Chondrocyte (in vitro differentiated cells): ENCODE results near the gene KLHDC7A. TPM values are rescaled to one million over a fixed set of nuclear protein-coding genes. Genes with fewer than 3 reads are reported as not detected.

Experiments used
- DNase-seq: peaks from one replicate; pipeline ENCODE4 v3.0.0; 2021; ENCODE audit warnings: mixed read lengths, low spot score
- H3K27ac Mint-ChIP-seq: one replicate; pipeline ENCODE4 v1.8.0; 2021; ENCODE audit warnings: mild to moderate bottlenecking, moderate library complexity, mixed read lengths; ENCODE audit not compliant: unreplicated experiment
- H3K27me3 Mint-ChIP-seq: 2 replicates; pipeline ENCODE4 v1.8.0; 2021; ENCODE audit warnings: low read depth, mixed read lengths
- H3K36me3 Mint-ChIP-seq: 2 replicates; pipeline ENCODE4 v1.8.0; 2021; ENCODE audit warnings: low read depth, mixed read lengths
- H3K4me1 Mint-ChIP-seq: 2 replicates; pipeline ENCODE4 v1.8.0; 2021; ENCODE audit warnings: low read depth, mild to moderate bottlenecking, mixed read lengths
- H3K4me3 Mint-ChIP-seq: one replicate; pipeline ENCODE4 v1.8.0; 2021; ENCODE audit warnings: mild to moderate bottlenecking, moderate library complexity, mixed read lengths; ENCODE audit not compliant: unreplicated experiment
- H3K9me3 Mint-ChIP-seq: 2 replicates; pipeline ENCODE4 v1.8.0; 2021; ENCODE audit warnings: low read depth, mixed read lengths
- total RNA-seq: library from RNA; stranded (reverse); gene quantifications from 3 replicates; pipeline ENCODE4 v1.2.1, GENCODE V29; 2021
- TF ChIP-seq, protein P1 (sequence below): fragments of 200-600 bp; sonication (generic); IDR thresholded peaks from 2 replicates; pipeline ENCODE4 v1.5.0; 2021; ENCODE audit warnings: antibody characterized with exemption, mild to moderate bottlenecking, moderate library complexity

Gene KLHDC7A
- total RNA-seq, 1 donor from 2014 or later = 0.07 TPM

DNA sequence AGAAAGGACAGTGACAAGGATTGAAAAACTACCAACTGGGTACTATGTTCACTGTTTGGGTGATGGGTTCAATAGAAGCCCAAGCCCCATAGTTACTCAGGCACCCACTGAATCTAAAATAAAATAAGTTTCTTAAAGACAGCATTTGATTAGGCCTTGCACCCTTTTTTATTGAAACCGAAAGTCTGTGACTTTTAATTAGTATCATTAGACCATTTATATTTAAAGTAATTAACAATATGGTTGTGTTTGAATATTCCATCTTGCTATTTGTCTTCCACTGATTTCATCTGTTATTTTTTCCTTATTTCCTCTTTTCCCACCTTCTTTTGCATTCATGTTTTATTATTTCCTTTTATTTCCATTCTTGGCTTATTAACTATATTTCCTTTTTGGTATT is 27.4 kb downstream of the KLHDC7A start:
- TF ChIP-seq, protein P1, sequence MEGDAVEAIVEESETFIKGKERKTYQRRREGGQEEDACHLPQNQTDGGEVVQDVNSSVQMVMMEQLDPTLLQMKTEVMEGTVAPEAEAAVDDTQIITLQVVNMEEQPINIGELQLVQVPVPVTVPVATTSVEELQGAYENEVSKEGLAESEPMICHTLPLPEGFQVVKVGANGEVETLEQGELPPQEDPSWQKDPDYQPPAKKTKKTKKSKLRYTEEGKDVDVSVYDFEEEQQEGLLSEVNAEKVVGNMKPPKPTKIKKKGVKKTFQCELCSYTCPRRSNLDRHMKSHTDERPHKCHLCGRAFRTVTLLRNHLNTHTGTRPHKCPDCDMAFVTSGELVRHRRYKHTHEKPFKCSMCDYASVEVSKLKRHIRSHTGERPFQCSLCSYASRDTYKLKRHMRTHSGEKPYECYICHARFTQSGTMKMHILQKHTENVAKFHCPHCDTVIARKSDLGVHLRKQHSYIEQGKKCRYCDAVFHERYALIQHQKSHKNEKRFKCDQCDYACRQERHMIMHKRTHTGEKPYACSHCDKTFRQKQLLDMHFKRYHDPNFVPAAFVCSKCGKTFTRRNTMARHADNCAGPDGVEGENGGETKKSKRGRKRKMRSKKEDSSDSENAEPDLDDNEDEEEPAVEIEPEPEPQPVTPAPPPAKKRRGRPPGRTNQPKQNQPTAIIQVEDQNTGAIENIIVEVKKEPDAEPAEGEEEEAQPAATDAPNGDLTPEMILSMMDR = no peak
- no peak overlapping the region for H3K27ac Mint-ChIP-seq
- peaks cover 2% of the 10 kb centered on the region for H3K27me3 Mint-ChIP-seq
- peaks cover 18% of the 10 kb centered on the region for H3K9me3 Mint-ChIP-seq
- H3K4me3 Mint-ChIP-seq = no peak overlapping the region
- no peaks in the 10 kb centered on the region for H3K4me1 Mint-ChIP-seq
- no peaks in the 10 kb centered on the region for H3K36me3 Mint-ChIP-seq
- no peak for DNase-seq

DNA sequence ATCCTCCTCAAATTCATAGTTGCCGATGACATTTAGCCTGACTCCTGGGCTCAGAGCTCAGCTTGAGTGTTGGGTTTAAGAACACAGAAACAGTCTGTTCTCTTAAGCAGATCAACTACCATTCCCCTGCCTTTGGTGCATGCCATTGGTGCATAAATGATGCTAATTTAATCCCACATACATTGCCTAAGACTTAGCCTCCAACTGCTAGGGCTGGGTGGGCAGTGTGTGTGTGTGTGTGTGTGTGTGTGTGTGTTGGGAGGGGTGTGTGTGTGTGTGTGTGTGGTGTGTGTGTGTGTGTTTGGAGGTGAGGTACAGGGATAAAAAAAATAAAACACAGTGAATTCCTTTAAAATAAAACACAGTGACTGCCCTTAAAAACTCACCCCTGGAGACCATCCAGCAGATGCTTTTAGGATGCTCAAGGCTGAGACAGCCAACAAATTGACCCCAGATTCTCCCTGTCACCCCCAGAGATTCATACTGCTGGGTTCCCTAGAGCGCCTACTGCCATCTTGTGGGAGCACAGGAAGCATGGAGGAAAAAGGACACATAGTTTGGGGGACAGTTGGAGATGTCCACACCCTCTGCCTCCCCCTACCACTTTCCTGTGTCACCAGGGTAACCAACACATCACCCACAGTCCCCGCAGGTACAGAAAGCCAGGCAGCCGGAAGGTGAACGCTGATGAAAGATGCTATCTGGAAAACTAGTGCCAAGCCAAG is 30.6 kb downstream of the KLHDC7A start:
- TF ChIP-seq, protein P1 = no peak
- H3K36me3 Mint-ChIP-seq = no peaks in the 10 kb centered on the region
- H3K4me3 Mint-ChIP-seq = no peak overlapping the region
- no peaks in the 10 kb centered on the region for H3K4me1 Mint-ChIP-seq
- H3K27ac Mint-ChIP-seq = no peak overlapping the region
- no peaks in the 10 kb centered on the region for H3K27me3 Mint-ChIP-seq
- DNase-seq = peak; percentile 13
- peaks cover 30% of the 10 kb centered on the region for H3K9me3 Mint-ChIP-seq

DNA sequence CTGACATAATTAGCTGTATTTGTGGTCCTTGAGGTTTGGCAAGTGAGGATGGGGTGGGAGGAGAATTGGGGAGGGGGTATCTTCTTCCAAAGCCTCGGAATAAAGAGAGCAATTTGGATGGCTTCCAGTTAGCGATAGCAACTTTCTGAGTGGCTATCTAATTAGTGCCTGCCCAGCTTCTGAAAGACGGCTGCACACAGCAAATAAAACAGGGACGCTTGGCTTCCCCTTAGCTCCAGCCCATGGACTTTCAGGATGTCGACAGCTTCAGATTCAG is 31.1 kb downstream of the KLHDC7A start:
- H3K9me3 Mint-ChIP-seq = peaks cover 26% of the 10 kb centered on the region
- no peak overlapping the region for H3K4me3 Mint-ChIP-seq
- H3K4me1 Mint-ChIP-seq = no peaks in the 10 kb centered on the region

DNA sequence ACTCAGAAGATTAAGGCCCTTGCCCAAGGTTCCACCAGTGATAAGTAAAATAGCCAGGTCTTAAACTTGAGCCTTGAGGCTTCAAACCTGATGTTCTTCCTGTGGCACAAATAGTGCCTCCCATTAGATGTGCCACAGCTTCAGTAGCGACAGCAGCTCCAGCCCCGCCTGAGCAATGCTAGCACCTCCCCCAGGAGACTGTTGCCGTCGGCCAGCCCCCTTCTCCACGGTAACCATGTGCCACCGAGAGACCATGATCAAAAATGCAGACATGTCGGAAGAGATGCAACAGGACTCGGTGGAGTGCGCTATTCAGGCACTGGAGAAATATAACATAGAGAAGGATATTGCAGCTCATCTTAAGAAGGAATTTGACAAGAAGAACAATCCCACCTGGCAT is 32.2 kb downstream of the KLHDC7A start:
- H3K36me3 Mint-ChIP-seq = no peaks in the 10 kb centered on the region
- H3K4me1 Mint-ChIP-seq = no peaks in the 10 kb centered on the region
- DNase-seq = peak; percentile 43
- no peak overlapping the region for H3K27ac Mint-ChIP-seq
- H3K4me3 Mint-ChIP-seq = no peak overlapping the region
- TF ChIP-seq, protein P1 = no peak
- peaks cover 21% of the 10 kb centered on the region for H3K9me3 Mint-ChIP-seq
- no peaks in the 10 kb centered on the region for H3K27me3 Mint-ChIP-seq

More for the DNA sequence above, 31.1 kb downstream of the KLHDC7A start:
- H3K36me3 Mint-ChIP-seq = no peaks in the 10 kb centered on the region
- H3K27ac Mint-ChIP-seq = no peak overlapping the region
- no peaks in the 10 kb centered on the region for H3K27me3 Mint-ChIP-seq
- TF ChIP-seq, protein P1 = no peak
- DNase-seq = no peak

DNA sequence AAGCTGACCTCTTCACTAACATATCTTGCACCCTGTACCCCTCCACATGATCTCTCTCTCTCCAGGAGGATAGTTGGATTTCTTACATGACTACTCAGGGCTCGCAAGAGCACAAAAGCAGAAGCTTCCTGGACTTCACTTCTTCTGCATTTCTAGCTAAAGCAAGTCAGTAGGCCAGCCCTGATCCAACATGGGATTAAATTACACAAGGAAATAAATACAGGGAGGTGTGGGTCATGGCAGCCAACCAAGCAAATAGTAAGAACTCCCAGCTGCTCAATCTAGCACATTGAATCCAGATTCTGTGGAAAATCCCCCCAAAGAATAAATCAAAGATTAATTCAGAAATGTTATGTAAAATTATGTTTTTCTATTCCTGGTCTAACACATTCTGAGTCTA is 33.3 kb downstream of the KLHDC7A start:
- H3K27ac Mint-ChIP-seq = no peak overlapping the region
- H3K36me3 Mint-ChIP-seq = no peaks in the 10 kb centered on the region
- peaks cover 21% of the 10 kb centered on the region for H3K9me3 Mint-ChIP-seq
- H3K27me3 Mint-ChIP-seq = peaks cover 2% of the 10 kb centered on the region
- TF ChIP-seq, protein P1 = no peak
- H3K4me3 Mint-ChIP-seq = no peak overlapping the region
- H3K4me1 Mint-ChIP-seq = no peaks in the 10 kb centered on the region
- no peak for DNase-seq
